Vagina (tissue), 2 donors: Measurements from ENCODE around the gene COL27A1.

Source experiments
- CTCF ChIP-seq, 3 experiments: fragments of 450-650 bp in 2 of 3; fragments of 200-600 bp in 1 of 3; sonication (generic) in 1 of 3; IDR thresholded peaks; one replicate each; pipeline ENCODE4 v1.5.1; 2017 to 2019; ENCODE audit warnings: antibody characterized with exemption in 3 of 3, mild to moderate bottlenecking in 2 of 3, moderate library complexity in 2 of 3
- POLR2AphosphoS5 ChIP-seq, 2 donors: sonication (generic); formaldehyde crosslinking; IDR thresholded peaks; one replicate each; pipeline ENCODE4 v1.9.0; 2017; ENCODE audit warnings: antibody characterized with exemption in 2 of 2, mild to moderate bottlenecking in 2 of 2, low read depth in 1 of 2; ENCODE audit not compliant: insufficient read depth in 1 of 2

GRCh38 chr9:114308361-114308950, 153.1 kb downstream of the COL27A1 start:
- no peak for TF ChIP-seq POLR2AphosphoS5 (IDR thresholded peaks at IDR 0.05; ENCODE audit: insufficient read depth in 1 of 2, low read depth in 1 of 2)
- no peak for TF ChIP-seq CTCF (IDR thresholded peaks at IDR 0.05)
